Immature natural killer cell (primary cell): ENCODE results near the gene NUDT4. TPM values are rescaled to one million over a fixed set of nuclear protein-coding genes. Genes with fewer than 3 reads are reported as not detected.
"Not testable (repeated sequence)": the region's sequence is repeated elsewhere in the genome, so short reads cannot be mapped to it uniquely, and the experiment has no call there.

Experiments
- DNase-seq, 3 donors: peaks; one replicate each; pipeline ENCODE4 v3.0.0; 2022; ENCODE audit warnings: mixed read lengths in 1 of 3
- H3K27ac Mint-ChIP-seq, 6 donors: one replicate each; pipeline ENCODE4 v1.8.0; 2020; ENCODE audit warnings: mixed read lengths in 6 of 6, mild to moderate bottlenecking in 5 of 6, inconsistent platforms in 4 of 6, moderate library complexity in 3 of 6
- H3K27me3 Mint-ChIP-seq, 3 donors: one replicate each; pipeline ENCODE4 v1.8.0; 2020 to 2021; ENCODE audit warnings: low read depth in 3 of 3, mild to moderate bottlenecking in 3 of 3, mixed read lengths in 3 of 3, moderate library complexity in 3 of 3, inconsistent platforms in 1 of 3
- H3K36me3 Mint-ChIP-seq, 3 donors: one replicate each; pipeline ENCODE4 v1.8.0; 2020; ENCODE audit warnings: mixed read lengths in 3 of 3, inconsistent platforms in 2 of 3, mild to moderate bottlenecking in 2 of 3
- H3K4me1 Mint-ChIP-seq, 2 donors: one replicate each; pipeline ENCODE4 v1.8.0; 2020; ENCODE audit warnings: inconsistent platforms in 2 of 2, mild to moderate bottlenecking in 2 of 2, mixed read lengths in 2 of 2, moderate library complexity in 1 of 2
- H3K4me3 Mint-ChIP-seq, 5 donors: one replicate each; pipeline ENCODE4 v1.8.0; 2020; ENCODE audit warnings: mild to moderate bottlenecking in 5 of 5, mixed read lengths in 5 of 5, inconsistent platforms in 3 of 5, moderate library complexity in 3 of 5
- H3K9me3 Mint-ChIP-seq, 6 donors: one replicate each; pipeline ENCODE4 v1.8.0; 2020; ENCODE audit warnings: mild to moderate bottlenecking in 6 of 6, mixed read lengths in 6 of 6, inconsistent platforms in 4 of 6, moderate library complexity in 3 of 6
- polyA plus RNA-seq, 3 donors: library from polyadenylated mRNA; unstranded; fragments of 300-500 nt; fragmentation: Illumina TruSeq; gene quantifications; one replicate each; pipeline ENCODE4 v1.2.3, GENCODE V29; 2021

The NUDT4 gene
- polyA plus RNA-seq, 3 donors from 2014 or later = 29.7 to 34.1 (median 30.6) TPM

DNA sequence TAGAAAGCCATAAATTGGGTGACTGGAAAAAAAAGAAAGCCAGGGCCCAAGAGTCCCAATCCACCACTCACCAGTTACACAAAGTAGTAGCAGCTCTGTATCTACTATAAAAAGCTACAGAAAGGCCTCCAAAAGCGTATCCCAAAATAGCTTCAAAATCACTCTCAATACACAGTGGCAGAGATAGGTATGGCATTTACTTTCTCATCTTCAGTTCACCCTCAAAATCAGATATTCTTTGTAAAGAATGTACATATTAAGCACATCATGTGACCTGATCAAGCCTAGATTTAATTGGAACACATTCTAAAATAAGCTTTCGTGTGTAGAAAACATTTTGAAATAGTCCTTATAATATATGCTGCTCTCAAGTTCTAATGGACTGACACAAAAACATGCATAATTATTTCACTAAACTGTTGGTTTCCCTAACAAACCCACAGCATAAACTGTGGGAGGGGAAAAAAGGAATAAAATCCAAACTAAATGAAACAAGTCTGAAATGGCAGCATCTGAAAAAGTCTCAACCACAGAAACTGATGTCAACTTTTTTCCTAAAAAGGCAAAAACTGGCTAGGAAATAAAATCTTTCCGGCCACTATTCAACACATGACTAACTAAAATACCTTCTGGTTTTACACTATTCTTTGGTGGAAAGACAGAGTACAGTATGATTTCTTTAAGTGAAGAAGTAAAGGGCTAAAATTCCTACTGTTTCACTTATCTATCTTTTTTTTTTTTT, 38.2 kb downstream of the NUDT4 start:
- Mint-ChIP-seq H3K36me3 (peaks cover 0 to 1% (median 0%) of the 10 kb centered on the region in 3 donors), H3K4me1 (peaks cover 71 to 84% of the 10 kb centered on the region in 2 donors), H3K4me3 (peak overlapping the region in 2 of 5 donors; percentile 18 to 31), H3K9me3 (no peaks in the 10 kb centered on the region), H3K27me3 (peaks cover 0 to 1% (median 0%) of the 10 kb centered on the region in 3 donors), H3K27ac (peak overlapping the region in 1 of 6 donors; percentile 59)
- no peak for DNase-seq

DNA sequence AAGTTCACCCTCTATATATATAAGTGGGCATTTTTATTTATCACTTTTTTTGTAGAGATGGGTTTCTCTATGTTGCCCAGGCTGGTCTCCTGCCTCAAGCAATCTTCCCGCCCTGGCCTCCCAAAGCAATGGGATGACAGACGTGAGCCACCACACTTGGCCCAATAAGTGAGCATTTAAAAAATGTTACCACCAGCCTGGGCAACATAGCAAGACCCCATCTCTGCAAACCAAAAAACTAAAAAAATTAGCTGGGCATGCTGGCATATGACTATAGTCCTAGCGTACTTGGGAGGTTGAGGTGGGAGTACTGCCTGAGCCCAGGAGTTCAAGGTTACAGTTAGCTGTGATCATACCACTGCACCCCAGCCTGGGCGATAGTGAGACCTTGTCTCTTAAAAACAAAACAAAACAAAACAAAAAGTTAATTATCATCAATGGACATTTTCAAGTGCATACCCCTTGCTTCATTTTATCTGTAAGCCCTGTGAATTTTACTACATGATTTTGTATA, 40.3 kb downstream of the NUDT4 start:
- peaks cover 73 to 87% of the 10 kb centered on the region in 2 donors for H3K4me1 Mint-ChIP-seq
- no peak overlapping the region for H3K4me3 Mint-ChIP-seq
- no peaks in the 10 kb centered on the region for H3K36me3 Mint-ChIP-seq
- no peaks in the 10 kb centered on the region for H3K9me3 Mint-ChIP-seq
- DNase-seq = no peak
- peaks cover 0 to 4% (median 0%) of the 10 kb centered on the region in 3 donors for H3K27me3 Mint-ChIP-seq
- H3K27ac Mint-ChIP-seq = peak overlapping the region in 1 of 6 donors; percentile 1

DNA sequence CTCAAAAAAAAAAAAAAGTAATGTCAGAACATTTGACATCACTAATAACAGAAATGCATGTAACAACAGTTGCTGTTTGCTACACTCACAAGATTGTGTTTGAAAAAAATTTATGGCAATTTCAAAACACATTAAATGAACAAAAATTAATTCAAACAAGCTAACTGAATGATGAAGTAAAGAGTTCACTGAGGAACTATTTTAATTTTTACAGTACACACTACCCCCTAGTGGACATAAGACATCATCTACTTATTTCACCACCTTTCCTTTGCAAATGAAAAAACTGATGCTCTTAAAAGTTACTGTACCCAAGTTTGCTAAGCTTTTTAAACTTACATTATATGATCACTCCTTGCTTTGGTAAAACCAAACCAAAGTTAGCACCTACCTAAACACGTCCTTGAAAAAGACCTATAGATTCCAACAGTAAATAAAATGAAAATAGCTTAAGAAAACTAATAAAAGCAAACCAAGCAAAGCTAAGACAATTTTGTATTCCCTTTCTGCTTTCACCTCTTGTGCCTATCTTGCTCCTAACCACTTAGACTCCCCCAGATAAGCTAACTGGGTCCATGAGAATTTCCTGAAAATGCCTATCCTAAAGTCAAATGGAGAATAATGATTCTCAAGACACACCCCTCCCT, 41.8 kb downstream of the NUDT4 start:
- H3K27me3 Mint-ChIP-seq = peaks cover 0 to 4% (median 0%) of the 10 kb centered on the region in 3 donors
- DNase-seq = peak; percentile 36 to 52 (median 39)
- H3K27ac Mint-ChIP-seq = peak overlapping the region in 3 of 6 donors; percentile 20 to 55 (median 36)
- H3K36me3 Mint-ChIP-seq = no peaks in the 10 kb centered on the region
- no peak overlapping the region for H3K4me3 Mint-ChIP-seq
- no peaks in the 10 kb centered on the region for H3K9me3 Mint-ChIP-seq
- peaks cover 73 to 90% of the 10 kb centered on the region in 2 donors for H3K4me1 Mint-ChIP-seq

DNA sequence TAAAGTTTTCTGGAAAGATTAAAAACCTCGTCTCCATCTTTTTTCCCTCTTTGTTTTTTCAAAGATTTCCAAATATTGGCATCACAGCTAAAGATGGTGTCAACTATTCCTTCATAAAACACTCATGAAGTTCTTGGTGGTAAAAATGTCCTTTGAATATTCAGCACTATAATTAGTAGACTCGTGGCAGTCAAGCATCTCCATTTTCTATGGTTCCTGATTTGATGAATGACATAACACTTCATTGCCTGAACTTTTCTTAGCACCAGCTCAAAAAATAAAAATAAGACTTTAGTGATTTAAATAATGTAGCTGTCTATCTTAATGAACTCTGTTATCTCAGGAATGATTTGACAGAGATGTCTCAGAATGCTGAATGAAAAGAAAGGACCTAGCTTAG, 44.3 kb downstream of the NUDT4 start:
- no peaks in the 10 kb centered on the region for H3K9me3 Mint-ChIP-seq
- H3K27ac Mint-ChIP-seq = no peak overlapping the region
- no peak overlapping the region for H3K4me3 Mint-ChIP-seq
- no peaks in the 10 kb centered on the region for H3K36me3 Mint-ChIP-seq
- DNase-seq = no peak
- H3K4me1 Mint-ChIP-seq = peaks cover 74 to 93% of the 10 kb centered on the region in 2 donors
- peaks cover 0 to 4% (median 0%) of the 10 kb centered on the region in 3 donors for H3K27me3 Mint-ChIP-seq

DNA sequence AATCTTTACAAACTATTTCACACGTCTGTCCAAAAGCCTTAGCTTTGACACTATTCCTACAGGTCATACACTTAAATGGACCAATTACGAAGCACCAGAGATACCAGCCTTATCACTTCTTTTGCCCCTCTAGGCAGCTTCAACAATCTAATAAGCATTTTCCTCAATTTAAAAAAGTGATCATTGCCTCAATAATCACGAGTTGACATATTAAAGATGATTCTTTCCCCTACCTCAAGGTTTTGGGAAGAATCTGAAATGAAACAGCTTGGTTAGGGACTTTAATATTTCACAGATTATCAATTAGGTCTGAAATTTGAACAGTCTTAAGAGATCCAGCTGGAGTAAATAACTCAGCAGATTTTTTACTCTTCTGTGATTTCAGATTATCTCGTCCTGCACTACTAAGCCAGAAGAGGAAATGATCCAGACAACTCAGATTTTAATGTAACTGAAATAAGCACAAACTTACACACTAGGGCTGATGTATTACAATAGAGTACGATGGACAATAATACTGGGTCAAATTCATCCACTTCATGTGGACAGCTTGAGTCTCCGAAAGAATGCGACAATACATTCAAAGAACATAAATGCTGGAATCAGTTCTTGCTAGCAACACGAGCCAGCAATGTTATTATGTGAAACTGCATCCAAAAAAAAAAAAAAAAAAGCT, 48.1 kb downstream of the NUDT4 start:
- H3K4me3 Mint-ChIP-seq = peak overlapping the region in 2 of 5 donors; percentile 7 to 24

DNA sequence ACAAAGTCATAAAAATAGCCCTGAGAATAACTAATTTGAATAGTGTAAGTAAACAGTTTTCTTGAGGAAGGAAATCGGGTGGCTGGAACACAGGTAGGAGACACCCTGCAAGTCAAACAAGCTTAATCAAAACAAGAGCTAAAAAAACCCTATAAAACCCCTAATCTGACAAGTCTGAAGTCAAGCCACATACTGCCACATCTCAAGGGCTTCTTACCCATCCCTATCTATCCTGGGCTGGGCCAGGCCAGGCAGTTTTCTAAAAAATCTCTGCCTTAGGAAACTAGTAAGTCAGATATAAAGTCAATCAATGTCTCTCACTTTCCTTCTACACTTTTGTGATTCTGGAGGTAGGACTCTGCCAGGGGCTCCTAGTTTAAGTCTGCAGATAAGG, 48.7 kb downstream of the NUDT4 start:
- Mint-ChIP-seq H3K9me3 (no peaks in the 10 kb centered on the region), H3K36me3 (no peaks in the 10 kb centered on the region), H3K27me3 (no peaks in the 10 kb centered on the region), H3K4me3 (peak overlapping the region in 2 of 5 donors; percentile 11 to 24), H3K27ac (peak overlapping the region in 5 of 6 donors; percentile 2 to 69 (median 47)), H3K4me1 (peaks cover 75 to 93% of the 10 kb centered on the region in 2 donors)
- DNase-seq = no peak

More for the DNA sequence above, 48.1 kb downstream of the NUDT4 start:
- Mint-ChIP-seq H3K36me3 (no peaks in the 10 kb centered on the region), H3K27me3 (peaks cover 0 to 2% (median 0%) of the 10 kb centered on the region in 3 donors), H3K27ac (peak overlapping the region in 4 of 6 donors; percentile 6 to 69 (median 52)), H3K9me3 (no peaks in the 10 kb centered on the region), H3K4me1 (peaks cover 76 to 93% of the 10 kb centered on the region in 2 donors)
- no peak for DNase-seq

DNA sequence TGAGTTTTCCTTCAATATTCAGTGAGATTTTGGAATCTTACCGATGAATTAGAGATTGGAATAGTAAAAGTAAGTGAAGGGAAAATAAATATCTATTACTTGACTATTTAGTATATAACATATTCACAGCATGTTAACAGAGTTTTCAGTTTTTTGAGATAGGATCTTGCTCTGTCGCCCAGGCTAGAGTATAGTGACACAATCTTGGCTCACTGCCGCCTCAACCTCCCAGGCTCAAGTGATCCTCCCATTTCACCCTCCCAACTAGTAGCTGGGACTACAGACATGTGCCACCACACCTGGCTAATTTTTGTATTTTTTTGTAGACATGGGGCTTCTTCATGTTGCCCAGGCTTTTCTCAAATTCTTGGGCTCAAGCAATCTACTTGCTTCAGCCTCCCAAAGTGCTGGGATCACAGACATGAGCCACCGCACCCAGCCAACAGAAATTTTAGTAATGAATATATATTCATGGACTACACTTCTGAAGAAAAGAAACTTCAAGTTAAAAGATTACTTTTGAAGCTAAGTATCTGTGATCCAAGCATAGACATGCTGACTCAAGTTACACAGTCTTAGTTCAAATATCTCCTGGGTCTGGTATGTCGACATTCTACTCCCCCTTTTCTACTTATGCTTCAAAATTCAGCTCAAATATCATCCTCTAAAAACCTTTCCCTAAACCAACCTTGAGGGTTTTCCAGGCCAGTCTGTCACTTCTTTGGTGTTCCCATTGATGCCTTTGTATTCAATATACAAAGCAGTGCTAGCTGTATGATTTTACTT, 50.2 kb downstream of the NUDT4 start:
- H3K27me3 Mint-ChIP-seq = no peaks in the 10 kb centered on the region

DNA sequence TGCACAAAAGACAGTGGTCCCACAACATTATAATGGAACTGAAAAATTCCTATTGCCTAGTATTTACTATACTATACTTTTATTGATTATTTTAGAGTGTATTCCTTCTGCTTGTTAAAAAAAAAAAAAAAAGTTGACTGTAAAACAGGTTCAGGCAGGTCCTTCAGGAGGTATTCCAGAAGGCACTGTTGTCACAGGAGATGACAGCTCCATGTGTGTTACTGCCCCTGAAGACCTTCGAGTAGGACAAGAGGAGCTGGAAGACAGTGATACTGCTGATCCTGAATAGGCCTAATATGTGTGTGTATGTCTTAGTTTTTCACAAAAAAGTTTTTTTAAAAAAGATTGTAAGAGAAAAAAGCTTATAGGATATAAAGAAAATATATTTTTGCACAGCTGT, 51.7 kb downstream of the NUDT4 start:
- DNase-seq = no peak
- Mint-ChIP-seq H3K9me3 (no peaks in the 10 kb centered on the region), H3K4me3 (no peak overlapping the region), H3K27me3 (no peaks in the 10 kb centered on the region), H3K36me3 (no peaks in the 10 kb centered on the region), H3K27ac (no peak overlapping the region), H3K4me1 (peaks cover 77 to 92% of the 10 kb centered on the region in 2 donors)

More for the DNA sequence above, 50.2 kb downstream of the NUDT4 start:
- DNase-seq = no peak
- Mint-ChIP-seq H3K4me3 (peak overlapping the region in 2 of 5 donors; percentile 2 to 5), H3K27ac (peak overlapping the region in 2 of 6 donors; percentile 10 to 71), H3K4me1 (peaks cover 74 to 92% of the 10 kb centered on the region in 2 donors), H3K9me3 (no peaks in the 10 kb centered on the region), H3K36me3 (no peaks in the 10 kb centered on the region)

DNA sequence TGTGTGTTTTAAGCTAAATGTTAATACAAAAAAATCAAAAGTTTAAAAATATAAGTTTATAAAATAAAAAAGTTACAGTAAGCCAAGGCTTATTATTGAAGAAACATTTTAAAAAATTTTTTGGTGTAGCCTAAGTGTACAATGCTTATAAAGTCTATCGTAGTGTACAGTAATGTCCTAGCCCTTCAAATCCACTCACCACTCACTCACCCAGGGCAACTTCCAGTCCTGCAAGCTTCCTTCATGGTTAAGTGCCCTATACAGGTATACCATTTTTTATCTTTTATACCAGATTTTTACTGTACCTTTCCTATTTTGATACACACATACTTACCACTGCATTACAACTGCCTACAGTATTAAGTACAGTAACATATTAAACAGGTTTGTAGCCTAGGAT, 52.1 kb downstream of the NUDT4 start:
- no peak for DNase-seq
- Mint-ChIP-seq H3K9me3 (no peaks in the 10 kb centered on the region), H3K27me3 (no peaks in the 10 kb centered on the region), H3K36me3 (no peaks in the 10 kb centered on the region), H3K4me1 (peaks cover 73 to 92% of the 10 kb centered on the region in 2 donors), H3K4me3 (no peak overlapping the region), H3K27ac (no peak overlapping the region)

DNA sequence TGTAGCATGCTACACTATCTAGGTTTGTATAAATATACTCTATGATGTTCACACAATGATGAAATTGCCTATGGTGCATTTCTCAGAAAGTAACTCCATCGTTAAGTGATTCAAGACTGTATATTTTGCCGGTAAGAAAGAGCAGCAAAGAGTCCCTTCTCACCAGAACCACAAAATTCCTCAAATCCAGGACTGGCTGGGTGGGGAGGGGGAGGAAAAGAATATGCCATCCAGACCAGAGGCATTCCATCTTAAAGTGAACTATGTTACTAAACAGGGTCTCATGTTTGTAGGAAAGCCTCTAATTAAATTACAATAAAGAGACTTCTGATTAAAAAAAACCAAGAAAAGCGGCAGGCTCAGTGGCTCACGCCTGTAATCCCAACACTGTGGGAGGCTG, 52.6 kb downstream of the NUDT4 start:
- peaks cover 72 to 92% of the 10 kb centered on the region in 2 donors for H3K4me1 Mint-ChIP-seq
- no peak overlapping the region for H3K27ac Mint-ChIP-seq
- DNase-seq = no peak
- no peaks in the 10 kb centered on the region for H3K27me3 Mint-ChIP-seq
- no peak overlapping the region for H3K4me3 Mint-ChIP-seq
- no peaks in the 10 kb centered on the region for H3K36me3 Mint-ChIP-seq
- no peaks in the 10 kb centered on the region for H3K9me3 Mint-ChIP-seq

DNA sequence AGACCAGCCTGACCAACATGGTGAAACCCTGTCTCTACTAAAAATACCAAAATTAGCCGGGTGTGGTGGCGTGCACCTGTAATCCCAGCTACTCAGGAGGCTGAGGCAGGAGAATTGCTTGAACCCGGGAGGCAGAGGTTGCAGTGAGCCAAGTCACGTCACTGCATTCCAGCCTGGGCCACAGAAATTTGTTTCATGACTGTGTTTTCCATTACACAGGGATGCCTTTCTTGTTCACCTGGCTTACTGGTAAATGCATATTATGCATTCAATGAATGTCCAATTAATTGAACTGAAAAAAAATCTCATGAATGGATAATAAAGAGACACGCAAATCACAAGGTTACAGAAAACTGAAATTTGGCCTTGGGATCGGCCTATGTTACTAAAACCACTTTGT, 54.3 kb downstream of the NUDT4 start:
- H3K4me3 Mint-ChIP-seq, H3K27ac Mint-ChIP-seq, H3K9me3 Mint-ChIP-seq, H3K36me3 Mint-ChIP-seq, DNase-seq, H3K27me3 Mint-ChIP-seq: not testable (repeated sequence)
- H3K4me1 Mint-ChIP-seq = peaks cover 67 to 92% of the 10 kb centered on the region in 2 donors

DNA sequence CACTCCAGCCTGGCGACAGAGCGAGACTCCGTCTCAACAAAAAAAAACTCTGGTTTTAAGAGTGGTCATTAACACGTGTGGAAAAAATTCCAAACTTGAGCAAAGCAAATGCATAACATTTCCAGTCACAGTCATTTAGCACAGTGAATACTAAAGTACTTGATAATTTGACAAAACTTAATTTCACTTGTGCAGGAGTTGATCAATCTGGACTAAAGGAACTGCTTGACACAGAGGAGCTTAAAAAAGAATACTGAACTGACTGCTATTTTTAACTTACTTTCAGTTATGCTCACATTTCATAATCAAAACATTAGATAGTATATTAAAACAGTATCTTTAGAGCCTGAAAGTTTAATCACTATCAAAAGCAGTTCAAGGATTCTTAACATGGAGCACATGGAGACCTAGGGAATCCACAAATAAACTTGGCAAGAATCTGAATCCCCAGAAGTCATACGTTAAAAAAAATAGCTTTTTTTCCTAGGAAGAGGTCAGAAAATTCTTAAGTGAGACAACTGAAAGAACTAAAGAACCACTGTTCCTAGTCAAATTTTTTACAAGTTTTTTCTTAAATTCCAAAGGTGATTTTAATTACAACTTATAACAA, 56.6 kb downstream of the NUDT4 start:
- peaks cover 0 to 1% (median 0%) of the 10 kb centered on the region in 3 donors for H3K27me3 Mint-ChIP-seq
- H3K4me3 Mint-ChIP-seq = no peak overlapping the region
- no peak for DNase-seq
- H3K9me3 Mint-ChIP-seq = no peaks in the 10 kb centered on the region
- H3K4me1 Mint-ChIP-seq = peaks cover 68 to 95% of the 10 kb centered on the region in 2 donors
- no peaks in the 10 kb centered on the region for H3K36me3 Mint-ChIP-seq
- H3K27ac Mint-ChIP-seq = no peak overlapping the region
